Cortex of kidney (tissue), 1 donor: ENCODE measurements around the gene CCDC107.
"Not testable (repeated sequence)": the region's sequence is repeated elsewhere in the genome, so short reads cannot be mapped to it uniquely, and the experiment has no call there.

Source experiments
- DNase-seq: peaks from one replicate; lab custom pipeline; 2025; lab: John Stamatoyannopoulos, UW

Gene CCDC107

GRCh38 chr9:35638751-35639150 lies 19.3 kb upstream of the CCDC107 start:
- not testable (repeated sequence) for DNase-seq

- not testable (repeated sequence) for DNase-seq
Observed at GRCh38 chr9:35639225-35639624, 18.9 kb upstream of the CCDC107 start.

GRCh38 chr9:35639631-35640030 lies 18.5 kb upstream of the CCDC107 start:
- no peak for DNase-seq

GRCh38 chr9:35640431-35640830 lies 17.7 kb upstream of the CCDC107 start:
- not testable (repeated sequence) for DNase-seq

GRCh38 chr9:35641478-35641877 lies 16.6 kb upstream of the CCDC107 start:
- not testable (repeated sequence) for DNase-seq

- DNase-seq = no peak
Observed at GRCh38 chr9:35643046-35643445, 15.0 kb upstream of the CCDC107 start.

GRCh38 chr9:35645736-35646135 lies 12.4 kb upstream of the CCDC107 start:
- not testable (repeated sequence) for DNase-seq

GRCh38 chr9:35646153-35646532 lies 11.9 kb upstream of the CCDC107 start:
- DNase-seq = no peak

- DNase-seq = peak; percentile 41
Observed at GRCh38 chr9:35646533-35647265, 11.4 kb upstream of the CCDC107 start.

- DNase-seq = no peak
Observed at GRCh38 chr9:35649431-35650340, 8.4 kb upstream of the CCDC107 start.

GRCh38 chr9:35650341-35651158 lies 7.5 kb upstream of the CCDC107 start, which contains the start of gene SIT1:
Gene SIT1 (minus strand): TSS chr9:35650931. CDS start chr9:35650853, 78 bp downstream.
- DNase-seq = no peak

GRCh38 chr9:35651956-35652828 lies 5.9 kb upstream of the CCDC107 start:
- no peak for DNase-seq

- DNase-seq = no peak
Observed at GRCh38 chr9:35652829-35653209, 5.3 kb upstream of the CCDC107 start.

- no peak for DNase-seq
Observed at GRCh38 chr9:35653611-35654010, 4.5 kb upstream of the CCDC107 start.

- no peak for DNase-seq
Observed at GRCh38 chr9:35656348-35656747, 1.7 kb upstream of the CCDC107 start.

- DNase-seq = no peak
Observed at GRCh38 chr9:35656831-35657545, 1.1 kb upstream of the CCDC107 start.

- DNase-seq = peak; percentile 55
Observed at GRCh38 chr9:35657546-35658136, 451 bp upstream of the CCDC107 start, which contains the start of gene RMRP. Gene RMRP (minus strand): TSS chr9:35658019.

GRCh38 chr9:35658968-35659220 lies 802 bp downstream of the CCDC107 start:
- no peak for DNase-seq

GRCh38 chr9:35659340-35659739 lies 1.2 kb downstream of the CCDC107 start:
- DNase-seq = no peak

GRCh38 chr9:35660966-35661415 lies 2.9 kb downstream of the CCDC107 start:
- no peak for DNase-seq
